GM03348 (cell line): ENCODE measurements around the gene GPR84.
A peak's percentile ranks its signal among the peaks of the same experiment; 100 is the strongest.

Experiments used
- DNase-seq: peaks from one replicate; pipeline ENCODE4 v3.0.0; 2012; ENCODE audit warnings: low spot score

The GPR84 gene

DNA sequence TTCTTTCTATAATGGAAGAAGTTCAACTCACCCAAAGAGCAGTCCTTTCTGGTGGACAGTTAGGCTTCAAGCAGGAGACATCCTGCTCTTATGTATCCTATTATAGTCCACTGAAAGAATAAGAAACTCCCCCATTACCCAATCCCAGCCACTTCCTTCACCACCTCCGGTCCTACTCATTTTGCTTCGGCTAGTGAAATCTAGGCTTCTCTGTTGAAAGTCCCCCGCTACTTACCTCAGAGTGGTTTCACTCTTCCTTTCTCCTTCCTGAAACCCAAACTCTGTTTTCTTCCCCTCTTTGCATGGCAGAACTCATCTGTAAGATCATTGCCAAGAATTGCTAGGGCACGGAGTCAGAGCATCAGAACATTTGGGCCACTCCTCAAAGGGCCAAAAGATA lies at the start of gene GPR84:
GPR84 (minus strand) TSS at position 74 of the 400 bp plus-strand sequence. CDS start 635 bp downstream, outside the sequence.
- DNase-seq: no peak

DNA sequence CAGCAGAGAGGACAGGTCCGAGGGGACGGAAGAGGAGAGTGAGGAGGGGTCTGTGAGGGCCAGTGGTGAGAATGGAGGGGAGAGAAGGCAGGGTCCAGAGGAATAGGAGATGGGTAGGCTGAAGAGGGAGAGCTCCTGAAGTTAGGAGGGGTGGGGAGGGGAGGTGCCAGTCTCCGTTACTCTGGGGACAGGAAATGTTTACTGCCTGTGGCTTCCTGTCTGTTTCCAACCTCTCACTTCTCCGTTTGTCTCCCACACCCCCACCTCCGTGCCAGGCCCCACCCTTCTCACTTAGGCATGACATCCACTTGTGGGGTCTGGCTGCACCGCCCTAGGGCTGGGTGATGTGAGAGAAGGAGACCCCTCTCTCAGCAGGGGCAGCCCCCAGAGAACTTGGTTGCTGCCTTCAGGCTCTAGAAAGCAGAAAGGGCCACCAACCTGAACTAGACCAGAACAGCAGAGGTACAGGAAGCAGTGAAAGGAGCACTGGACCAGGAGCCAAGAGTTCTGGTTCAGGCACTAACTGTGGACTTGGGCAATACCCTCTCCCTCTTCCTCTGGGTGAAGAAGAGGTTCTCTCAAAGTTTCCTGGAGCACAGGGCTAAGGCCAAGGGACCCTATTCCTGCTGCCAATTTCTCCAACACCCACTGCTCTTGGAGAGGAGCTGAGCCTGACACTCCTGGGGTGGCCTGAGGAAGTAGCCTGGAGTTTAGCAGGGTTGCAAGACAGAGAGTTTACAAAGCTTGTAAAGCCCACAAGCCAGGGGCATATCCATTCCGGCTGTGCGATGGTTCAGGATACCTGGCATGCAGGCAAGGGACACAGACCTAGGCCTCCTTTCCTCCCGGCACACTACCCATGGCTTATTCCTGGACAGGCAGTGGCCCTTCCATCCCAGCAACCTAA lies 49.3 kb upstream of the GPR84 start:
- no peak for DNase-seq

DNA sequence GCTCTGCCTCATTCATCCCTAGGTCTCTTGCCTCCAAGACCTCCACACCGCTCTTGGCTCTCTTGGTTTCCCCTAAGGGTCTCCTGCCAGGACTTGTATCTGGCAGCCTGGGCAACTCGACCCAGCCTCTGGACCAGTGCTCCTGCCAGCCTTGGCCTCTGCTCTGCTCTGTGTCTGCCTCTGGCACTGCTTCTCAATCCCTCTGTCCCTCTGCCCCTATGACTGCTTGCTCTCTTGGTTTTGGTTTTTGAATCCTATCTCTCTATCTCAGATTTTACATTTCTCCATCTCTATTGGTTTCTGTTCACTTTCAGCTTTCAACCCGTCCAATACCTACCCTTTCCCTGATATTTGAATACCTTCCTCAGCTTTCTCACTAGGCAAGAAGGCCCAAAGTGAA lies 48.5 kb upstream of the GPR84 start:
- DNase-seq: no peak

DNA sequence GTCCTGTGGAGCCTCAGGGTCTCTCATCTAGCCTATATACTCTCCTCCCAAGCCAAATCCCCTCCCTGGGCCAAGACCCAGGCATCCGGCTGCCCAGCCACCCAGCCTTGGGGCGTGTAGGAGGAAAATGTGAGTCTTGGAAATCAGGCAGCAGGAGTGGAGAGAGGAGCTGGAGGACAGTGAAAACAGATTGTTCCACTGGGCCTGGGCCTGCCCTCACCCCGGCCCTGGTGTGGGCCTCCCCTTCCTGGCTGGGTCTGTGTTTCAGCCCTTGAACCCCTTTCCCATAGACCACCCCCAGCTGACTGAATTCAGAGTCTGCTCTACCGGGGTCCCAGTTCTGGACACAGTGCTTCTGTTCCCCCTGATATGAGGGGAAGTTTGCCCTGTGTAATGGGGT lies 48.1 kb upstream of the GPR84 start:
- DNase-seq: no peak

DNA sequence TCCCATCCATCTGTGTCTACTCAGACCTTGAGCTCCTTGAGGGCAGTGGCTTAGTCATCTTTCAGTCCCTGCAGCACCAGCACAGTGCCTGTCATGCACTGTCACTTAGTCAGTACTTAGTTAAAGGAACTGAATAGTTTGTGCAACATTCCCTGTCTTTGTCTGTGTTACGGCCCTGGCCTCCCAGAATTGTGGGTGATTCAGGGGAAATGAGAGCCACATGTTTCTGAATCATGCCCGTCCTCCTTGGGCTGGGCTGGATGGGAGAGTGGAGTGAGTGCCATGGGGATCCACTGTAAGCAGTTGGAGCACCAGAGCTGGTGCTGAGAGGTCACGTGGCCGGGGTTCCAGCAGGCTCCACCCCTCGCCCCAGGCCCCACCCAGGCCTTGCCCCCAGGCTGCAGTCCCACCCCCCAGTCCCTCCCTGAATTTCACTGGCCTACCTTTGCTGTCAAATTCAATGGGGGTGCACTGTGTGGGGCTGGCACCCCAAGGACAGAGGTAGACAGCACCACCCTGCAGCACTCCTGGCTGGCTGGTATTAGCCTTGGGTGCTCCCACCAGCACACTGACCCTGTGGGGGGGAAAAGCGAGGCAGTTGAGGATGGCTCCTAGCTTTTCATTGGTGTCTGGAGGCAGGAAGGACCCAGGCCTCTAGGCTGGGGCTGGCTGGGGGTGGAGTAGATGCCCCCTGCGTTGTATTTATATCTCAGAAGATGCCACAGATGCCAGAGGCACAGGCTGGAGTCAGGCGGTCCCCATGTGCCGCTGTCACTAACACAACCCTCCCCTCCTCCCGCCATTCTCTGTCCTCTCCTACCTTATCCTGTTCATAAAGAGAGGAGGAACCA lies 47.3 kb upstream of the GPR84 start:
- peak; percentile 96 for DNase-seq

DNA sequence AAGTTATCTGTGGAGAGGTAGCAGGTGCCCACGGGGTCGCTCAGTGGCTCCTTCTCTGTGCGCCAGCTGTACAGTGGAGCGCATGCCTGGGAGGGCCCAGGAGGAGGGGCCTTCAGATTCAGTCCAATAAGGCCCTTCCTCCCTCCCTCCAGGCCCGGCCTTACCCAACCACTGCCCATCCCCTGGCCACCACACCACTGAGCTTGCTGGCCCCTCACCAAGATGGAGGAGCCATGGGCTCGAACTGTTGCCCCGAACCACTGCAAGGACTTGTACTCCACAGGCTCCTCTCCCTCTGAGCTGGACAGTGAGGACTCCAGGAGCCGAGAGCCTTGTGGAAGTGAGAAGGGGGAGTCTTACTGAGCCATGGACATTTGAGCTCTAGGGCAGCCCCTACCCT lies 45.0 kb upstream of the GPR84 start:
- DNase-seq: no peak

DNA sequence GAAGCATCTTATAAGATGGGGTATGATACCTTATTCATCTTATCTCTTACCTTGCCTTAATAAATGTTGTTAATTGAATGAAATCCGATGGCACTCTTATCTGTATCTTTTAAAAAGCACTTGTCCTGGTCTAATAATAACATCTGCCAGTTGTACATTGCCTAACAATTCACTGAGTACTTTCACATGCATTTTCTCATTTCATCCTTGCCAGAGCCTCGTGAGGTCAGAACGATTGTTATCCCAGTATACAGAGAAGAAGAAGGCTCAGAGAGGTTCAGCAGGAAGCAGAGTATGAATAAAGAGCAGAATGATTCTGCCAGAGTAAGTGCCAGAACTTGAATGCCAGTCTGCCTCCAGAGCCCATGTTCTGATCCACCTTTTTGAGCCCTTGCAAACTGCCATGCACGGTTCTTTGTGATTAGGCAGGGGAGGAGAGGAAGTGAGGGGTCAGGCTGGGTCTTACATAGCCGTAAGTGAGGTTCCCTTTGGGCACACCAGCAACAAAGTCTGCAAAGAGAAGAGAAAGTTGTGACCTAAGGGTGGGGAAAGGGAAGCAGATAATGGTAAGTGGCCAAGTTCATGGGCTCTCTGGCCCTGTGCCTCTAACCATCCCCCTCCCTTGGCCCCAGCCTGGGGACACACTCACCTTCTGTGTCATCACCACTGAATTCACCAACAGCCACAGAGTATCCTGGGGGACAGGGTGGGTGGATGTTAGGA lies 43.1 kb upstream of the GPR84 start:
- no peak for DNase-seq

DNA sequence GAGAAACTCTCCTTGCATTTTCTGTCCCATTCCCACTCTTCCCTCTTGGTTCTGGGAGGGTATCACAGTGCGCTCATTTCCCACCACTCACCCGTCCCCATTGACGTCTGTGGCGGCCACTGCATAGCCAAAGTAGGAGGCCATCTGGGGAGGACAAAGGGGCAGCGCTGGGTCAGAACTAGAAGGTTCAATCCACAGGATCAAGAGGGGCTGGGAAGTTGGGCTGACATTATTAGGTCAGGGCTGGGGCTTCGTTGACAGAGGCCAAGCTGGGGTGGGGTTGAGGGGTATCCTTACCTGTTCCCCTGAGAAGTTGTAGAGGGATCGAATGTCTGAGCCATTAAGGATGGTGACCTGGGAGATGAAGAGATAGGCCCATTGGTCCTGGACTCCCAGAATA lies 41.3 kb upstream of the GPR84 start:
- no peak for DNase-seq

DNA sequence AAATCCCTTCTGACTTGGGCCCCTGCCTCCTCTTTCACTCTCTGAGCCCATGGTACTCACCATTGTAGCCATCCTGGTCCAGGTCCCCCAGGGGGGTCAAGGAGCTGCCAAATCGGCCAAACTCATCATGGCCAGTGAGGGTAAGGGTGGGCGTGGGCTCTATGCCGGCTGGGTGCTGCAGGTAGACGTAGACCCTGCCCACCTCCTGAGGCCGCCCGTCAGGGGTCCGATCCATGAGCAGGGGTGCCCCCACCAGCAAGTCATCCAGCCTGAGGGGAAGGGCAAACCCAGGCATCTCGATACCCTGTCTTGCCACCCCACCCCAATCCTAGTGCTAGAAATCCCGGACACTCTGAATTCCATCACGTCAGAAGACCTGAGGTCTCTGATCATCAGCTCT lies 40.8 kb upstream of the GPR84 start:
- DNase-seq: no peak

DNA sequence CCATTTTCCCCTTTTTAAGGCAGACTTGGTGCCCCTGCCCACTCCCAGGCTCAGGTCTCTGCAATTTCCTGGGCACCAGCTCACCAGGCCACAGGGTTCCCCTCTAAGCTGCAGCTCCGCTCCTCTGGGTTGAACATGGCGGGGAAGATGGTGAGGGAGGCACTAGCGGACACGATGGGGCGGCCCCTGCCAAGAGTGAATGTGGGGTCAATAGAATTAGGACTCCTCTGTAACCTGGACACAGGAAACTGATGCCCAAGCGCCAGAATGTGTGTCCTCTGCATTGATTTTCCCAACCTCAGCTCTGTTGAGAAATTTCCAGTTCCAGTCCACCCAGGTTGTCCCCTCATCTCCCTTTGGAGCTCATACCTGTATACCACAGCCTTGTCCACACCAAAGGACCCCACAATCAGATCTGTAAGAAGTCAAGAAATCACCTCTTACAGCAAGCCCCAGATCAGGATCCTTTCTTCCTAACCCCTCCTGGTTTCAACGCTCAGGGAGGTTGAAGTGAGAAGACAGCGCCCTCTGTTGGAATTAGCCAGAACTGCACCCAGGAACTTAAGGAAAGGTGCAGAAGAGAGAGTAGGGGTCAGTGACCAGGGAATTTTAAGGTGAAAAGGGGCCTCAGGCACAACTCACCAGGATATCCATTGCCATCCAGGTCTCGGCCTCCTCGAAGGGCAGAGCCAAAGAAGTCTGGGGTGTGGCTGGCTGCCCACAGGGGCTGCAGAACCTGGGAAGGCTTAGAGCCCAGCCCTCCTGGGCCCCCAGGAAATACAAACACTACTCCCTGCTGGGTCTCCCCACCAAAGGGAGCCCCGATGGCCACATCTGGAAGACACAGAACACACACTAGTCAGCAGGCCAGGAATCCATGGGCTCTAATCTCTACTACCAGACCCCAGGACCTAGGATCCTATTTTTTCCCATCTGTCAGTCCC lies 40.0 kb upstream of the GPR84 start:
- DNase-seq: peak; percentile 64

DNA sequence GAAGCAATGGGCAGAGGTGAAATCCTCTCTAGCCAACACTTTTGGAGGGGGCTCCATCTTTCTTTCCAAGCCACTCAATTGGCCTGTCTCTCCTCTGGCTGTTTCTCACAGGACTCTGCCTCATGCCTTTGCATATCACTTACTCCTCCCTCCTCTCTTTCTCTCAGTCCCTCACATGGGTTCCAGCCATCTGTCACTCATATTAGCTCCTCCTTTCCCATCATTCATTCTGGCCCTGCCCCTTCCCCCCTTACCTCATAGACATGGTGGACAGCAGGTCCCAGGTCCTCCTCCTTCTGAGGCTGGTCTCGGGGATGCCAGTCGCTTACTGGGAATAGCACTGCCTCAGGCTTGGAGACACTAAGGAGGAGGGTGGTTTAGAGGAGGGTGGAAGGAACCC lies 36.8 kb upstream of the GPR84 start:
- no peak for DNase-seq

DNA sequence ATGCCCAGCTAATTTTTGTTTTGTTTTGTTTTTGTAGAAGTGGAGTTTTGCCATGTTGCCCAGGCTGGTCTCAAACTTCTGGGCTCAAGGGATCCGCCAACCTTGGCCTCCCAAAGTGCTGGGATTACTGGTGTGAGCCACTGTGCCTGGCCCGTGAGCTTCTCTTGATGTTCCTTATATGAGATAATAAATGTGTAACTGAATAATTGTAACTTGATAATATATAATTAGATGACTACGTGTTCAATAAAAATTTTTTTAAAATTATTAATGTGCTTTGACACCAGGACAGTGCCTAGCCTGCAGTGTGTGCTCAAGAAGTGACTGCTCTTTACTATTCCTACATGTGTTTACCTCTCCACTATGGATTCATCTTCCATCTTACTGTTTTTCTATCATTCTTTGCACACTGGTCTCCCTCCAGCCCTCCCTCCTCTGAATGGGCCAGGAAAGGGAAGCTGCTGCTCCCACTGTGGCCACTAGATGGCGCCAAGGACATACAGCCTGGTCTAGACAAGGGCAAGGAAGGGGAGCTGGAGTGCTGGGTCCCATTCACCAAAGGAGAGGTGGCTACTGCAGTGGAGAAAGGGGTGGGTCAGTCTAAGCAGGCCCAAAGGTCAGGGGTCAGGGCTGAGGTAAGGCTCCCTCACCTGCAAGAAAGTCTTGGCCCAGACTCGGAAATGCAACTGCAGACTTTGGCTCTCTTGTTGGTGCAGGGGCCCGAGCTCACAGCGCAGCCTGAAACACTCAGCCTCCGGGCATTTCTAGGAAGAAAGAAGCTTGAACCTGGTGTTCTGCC lies 34.9 kb upstream of the GPR84 start:
- DNase-seq: peak; percentile 91

DNA sequence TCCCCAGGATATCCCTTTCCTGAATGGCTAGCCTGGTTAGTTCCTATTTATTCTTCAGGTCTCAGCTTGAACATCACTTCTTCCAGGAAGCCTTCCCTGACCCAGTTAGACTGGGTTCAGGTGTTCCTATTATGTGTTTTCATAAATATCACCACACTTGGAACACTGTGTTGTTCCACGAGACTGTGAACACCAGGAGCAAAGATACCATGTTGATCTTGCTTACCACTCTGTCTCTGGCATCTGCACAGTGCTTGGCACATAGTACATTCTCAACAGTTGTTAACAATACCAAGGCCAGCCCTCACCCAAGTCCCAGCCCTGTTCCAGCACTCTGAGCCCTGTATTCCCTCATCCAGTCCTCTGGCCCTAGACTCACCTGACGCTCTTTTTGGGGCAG lies 33.9 kb upstream of the GPR84 start:
- DNase-seq: no peak

DNA sequence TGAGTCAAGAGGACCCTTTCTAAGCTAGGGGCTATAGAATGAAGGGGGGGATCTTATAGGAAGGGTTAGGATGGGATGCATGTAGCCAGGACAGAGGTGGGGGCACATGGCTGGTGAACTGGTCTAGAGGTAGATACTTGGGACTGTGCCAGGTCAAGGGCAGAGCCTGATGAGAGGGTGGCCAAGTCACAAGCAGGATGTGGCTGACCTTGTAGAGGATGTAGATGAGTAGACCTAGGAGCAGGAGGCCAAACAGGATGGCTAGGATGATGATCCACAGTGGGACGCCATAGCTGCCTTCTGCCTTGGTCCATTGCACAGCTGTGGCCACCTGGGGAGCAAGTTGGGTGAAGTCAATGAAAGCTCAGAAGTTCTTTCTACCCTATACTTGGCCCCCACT lies 32.9 kb upstream of the GPR84 start:
- no peak for DNase-seq

DNA sequence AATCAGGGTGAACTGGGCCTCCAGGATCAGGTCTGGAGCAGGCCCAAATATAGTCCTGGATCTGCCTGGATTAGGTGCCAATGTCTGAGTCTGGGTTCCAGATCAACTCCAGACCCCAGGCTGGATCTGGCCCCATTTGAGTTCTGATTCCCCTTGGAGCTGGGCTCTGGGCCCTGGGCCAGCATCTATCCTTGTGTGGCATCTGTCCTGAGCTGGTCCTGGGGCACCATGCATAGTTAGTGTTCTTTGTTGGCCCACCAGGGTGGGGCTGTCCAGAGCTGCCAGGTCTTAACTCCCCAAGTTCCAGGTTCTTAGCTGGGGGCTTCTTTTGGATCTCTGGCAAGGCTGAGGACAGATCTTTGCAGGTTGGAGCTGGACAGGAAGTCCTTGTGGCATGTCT lies 31.3 kb upstream of the GPR84 start:
- DNase-seq: no peak

DNA sequence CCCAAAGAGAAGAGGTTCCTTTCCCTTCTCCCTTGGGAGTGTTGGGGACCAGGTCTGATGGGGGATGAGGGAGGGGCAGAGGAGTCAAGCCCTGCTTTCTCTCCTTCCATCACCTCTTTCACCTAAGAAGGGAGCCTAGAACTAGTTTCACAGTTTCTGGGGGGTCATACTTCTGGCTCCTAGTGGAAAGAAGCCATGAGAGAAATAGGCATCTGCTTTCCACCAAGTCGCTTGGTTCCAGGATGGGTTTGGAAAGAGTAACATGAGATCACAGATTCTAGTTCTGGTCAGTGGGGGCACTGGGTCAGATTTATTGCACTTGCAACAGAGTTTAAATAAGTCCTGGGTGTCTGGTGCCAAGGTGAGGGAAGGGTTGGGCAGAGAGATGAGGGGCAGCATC lies 30.7 kb upstream of the GPR84 start:
- DNase-seq: no peak

DNA sequence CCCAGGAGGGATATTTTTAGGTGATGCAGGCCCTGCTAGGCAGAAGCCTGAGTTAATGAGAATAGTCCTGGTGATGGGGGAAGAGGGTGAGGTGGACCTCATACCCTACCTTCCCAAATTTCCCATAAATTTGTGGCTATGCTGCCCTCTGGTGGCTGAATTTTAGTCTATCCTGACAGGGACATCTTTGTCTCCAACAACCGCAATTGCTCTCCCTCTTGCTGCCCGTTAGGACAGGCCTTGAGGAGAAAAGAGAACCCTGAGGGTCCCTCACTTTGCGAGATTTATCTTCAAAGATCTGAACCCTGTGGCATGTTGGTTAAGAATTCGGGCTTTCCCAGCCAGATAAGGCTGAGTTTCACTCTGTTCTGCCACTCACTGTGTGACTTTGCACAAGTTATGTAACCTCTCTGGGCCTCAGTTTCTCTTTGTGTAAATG lies 30.0 kb upstream of the GPR84 start:
- DNase-seq: peak; percentile 68

DNA sequence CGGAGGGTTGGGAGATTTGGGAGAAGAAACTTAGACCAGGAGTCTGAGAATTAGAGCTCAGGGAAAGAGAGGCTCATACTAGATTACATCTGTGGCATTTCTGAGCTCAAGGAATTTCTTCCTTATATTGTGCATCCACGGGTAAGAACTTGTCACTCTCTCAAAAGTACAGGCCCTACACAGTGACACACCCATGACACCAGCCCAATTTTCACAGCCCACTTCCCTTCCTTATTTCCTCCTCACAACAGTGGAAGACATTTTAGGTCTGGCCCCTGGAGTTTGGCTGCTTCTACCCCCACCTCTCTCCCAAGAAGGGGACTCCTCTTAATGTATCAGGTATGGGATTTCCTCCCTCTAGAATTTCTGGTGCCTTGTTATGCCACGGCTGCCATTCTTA lies 29.5 kb upstream of the GPR84 start:
- DNase-seq: no peak

DNA sequence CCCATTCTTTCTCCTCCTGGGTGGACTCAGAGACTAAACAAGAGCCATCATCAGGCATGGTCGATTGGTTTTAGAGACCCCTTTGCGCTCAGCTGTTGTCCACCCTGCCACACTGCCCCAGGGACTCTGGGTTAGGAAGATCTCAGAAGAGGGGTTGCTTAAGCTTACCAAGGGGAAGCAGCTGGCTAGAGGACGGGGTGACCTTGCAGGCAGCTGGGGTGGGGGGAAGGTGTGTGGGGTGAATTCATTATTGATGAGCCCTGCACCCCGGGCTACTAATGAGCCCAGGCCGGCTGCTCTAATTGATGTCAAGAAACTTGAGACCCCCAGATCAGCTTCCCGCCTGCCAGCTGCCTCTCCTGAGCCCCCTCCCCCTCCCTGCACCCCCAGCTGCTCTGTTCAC lies 28.9 kb upstream of the GPR84 start:
- no peak for DNase-seq

DNA sequence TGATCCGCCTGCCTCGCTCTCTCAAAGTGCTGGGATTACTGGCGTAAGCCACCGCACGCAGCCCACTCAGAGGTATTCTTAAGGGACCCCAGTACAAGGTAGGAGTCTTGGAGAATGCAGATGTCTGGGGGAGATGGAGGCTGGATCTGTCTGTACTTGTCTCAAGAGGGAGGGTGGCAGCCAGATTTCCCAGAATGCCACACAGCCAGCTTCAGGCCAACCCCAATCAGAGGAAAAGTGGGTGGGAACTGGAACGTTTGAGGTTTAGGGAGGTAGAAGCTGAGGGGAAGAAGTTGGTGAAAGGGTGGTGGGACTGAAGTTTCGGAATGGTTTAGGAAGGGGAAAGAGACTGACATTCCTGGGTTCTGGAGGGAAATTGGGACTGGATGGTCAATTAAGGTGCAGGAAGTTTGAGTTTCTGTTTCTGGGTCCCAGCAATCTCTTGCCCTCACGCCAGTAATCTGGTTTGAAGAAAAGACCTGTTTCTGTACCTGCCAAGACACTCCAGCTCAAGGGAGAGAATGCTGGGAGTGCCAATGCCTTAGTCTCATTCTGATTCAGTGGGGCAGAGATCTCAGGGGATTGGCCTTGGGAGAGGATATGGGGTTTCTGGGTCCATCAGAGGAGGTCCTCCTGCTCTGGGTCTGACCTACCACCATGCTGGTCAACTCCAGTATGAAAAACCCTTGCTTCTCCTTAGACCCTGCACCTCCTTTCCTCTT lies 28.4 kb upstream of the GPR84 start:
- DNase-seq: no peak
